ENCODE data around the gene FANCM.

The FANCM gene

DNA sequence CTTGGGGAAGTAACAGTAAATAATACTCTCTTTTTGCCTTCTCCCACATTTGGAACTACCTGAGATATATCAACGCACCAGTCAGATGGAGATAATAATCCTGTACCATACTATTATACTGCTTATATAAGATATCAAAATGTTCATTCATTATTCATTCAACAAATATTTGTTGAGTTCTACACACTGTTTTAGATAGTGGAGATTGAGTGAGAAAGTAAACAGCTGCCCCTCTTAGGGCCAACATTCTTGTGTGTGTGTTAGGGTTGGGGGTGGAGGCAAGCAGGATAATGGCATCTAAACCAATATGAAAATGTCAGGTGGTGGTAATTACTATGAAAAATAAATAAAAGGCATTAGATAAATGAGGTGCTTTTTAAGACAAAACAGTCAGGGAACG, 103.3 kb downstream of the FANCM start:
- DNase-seq = no peak

DNA sequence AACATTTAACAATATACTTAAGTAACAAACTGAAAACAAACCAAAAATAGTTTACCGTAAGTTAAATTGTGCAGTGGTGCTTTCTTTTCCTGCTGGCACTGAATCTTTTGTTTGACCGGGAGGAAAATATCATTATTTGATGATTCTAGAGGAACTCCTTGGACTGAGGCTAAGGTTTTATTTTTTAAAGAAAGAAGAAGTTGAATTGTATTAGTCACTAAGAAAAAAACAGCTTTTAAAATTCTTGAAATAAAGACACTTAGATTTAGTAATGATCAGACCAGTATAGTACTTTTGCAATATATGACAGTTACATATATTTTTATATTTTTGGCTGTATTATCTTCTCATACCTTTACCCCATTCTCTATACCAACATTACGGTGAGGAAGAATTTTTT, 107.0 kb downstream of the FANCM start:
- DNase-seq = no peak

- no peak for DNase-seq
These were observed 110.4 kb downstream of the FANCM start for GRCh38 chr14:45246151-45246550.

DNA sequence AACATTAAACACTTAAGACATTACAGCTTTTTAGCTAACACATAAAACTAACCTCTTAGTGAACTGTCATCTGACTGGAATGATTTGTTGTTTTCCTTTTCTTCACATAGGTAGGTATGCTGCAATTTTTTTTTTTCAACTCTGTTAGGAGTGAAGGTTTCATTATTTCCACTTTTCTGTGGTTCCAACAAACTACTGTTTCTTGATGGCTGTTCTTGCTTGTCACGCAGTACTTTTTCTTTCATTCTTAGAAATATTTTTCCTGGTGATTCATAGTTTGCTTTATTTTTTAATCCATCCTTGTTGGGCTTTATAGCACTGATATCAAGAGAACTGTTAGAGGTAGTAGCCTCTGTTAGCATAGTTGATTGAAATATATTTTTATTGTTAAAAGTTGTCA, 111.0 kb downstream of the FANCM start:
- DNase-seq = no peak

DNA sequence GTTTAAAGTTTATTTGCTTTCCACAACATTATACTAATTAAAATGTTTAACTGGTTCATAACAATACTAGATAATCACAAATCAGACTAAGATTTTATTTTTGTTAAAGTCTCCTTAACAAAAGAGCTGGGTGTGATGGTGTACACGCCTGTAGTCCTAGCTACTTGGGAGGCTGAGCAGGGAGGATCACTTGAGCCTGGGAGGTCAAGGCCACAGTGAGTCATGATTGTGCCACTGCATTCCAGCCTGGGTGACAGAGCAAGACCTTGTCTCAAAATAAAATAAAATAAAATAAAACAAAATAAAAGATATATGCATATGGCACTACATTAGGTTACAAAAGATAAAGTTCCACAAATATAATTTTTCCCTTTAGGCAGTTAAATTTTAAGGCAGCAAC, 111.7 kb downstream of the FANCM start:
- DNase-seq = no peak

GRCh38 chr14:45249856-45250575, 114.3 kb downstream of the FANCM start:
- peak; percentile 30 for DNase-seq

All from fibroblast of skin of right biceps (primary cell).